ENCODE measurements around the gene KRT1. TPM values are rescaled to one million over a fixed set of nuclear protein-coding genes. Genes with fewer than 3 reads are reported as not detected.

Gene KRT1
- total RNA-seq, 3 donors from 2014 or later = not detected

DNA sequence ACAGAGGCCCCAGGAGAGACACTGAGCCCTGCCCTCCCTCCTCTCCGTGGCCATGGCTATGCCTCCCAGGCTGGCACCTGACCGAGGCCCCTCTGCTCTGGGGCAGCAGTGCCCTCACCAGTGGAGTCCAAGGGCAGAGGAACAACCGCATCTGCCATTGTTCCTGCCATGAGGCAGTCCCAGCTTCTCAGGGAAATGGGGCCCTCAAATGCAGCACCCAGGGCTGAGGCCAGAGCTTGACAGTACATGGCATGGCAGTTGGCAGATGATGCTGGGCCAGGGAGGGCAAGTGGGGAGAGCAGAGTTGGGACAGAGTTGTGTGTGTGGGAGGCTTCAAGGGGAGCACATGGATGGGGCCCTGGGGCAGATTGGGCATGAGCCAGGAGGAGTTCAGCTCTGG, 44.2 kb upstream of the KRT1 start:
- H3K4me1 ChIP-seq = no peaks in the 10 kb centered on the region
- intact Hi-C loops (cut with DNase I; ENCODE audit: low total_unique reads) = no loop called here
- no peaks in the 10 kb centered on the region for H3K9me3 ChIP-seq
- no peak overlapping the region for H3K4me3 ChIP-seq
- peaks cover 2 to 4% of the 10 kb centered on the region in 2 donors for H3K27me3 ChIP-seq
- TF ChIP-seq CTCF (IDR thresholded peaks at IDR 0.05) (no peak), POLR2A (IDR thresholded peaks at IDR 0.05) (no peak), POLR2AphosphoS5 (IDR thresholded peaks at IDR 0.05) (no peak)
- H3K36me3 ChIP-seq = no peaks in the 10 kb centered on the region
- no peak for DNase-seq (ENCODE audit: low spot score in 2 of 2)
- H3K27ac ChIP-seq = no peak overlapping the region

- Histone ChIP-seq H3K4me1 (no peaks in the 10 kb centered on the region), H3K9me3 (no peaks in the 10 kb centered on the region), H3K4me3 (no peak overlapping the region), H3K36me3 (no peaks in the 10 kb centered on the region), H3K27me3 (peaks cover 2 to 4% of the 10 kb centered on the region in 2 donors), H3K27ac (no peak overlapping the region)
- no peak for DNase-seq (ENCODE audit: low spot score in 2 of 2)
- intact Hi-C loops (cut with DNase I; ENCODE audit: low total_unique reads) = no loop called here
- no peak for TF ChIP-seq POLR2A (IDR thresholded peaks at IDR 0.05)
- TF ChIP-seq CTCF (IDR thresholded peaks at IDR 0.05) = no peak
- TF ChIP-seq POLR2AphosphoS5 (IDR thresholded peaks at IDR 0.05) = no peak
Observed at GRCh38 chr12:52722680-52723079, 42.5 kb upstream of the KRT1 start.

DNA sequence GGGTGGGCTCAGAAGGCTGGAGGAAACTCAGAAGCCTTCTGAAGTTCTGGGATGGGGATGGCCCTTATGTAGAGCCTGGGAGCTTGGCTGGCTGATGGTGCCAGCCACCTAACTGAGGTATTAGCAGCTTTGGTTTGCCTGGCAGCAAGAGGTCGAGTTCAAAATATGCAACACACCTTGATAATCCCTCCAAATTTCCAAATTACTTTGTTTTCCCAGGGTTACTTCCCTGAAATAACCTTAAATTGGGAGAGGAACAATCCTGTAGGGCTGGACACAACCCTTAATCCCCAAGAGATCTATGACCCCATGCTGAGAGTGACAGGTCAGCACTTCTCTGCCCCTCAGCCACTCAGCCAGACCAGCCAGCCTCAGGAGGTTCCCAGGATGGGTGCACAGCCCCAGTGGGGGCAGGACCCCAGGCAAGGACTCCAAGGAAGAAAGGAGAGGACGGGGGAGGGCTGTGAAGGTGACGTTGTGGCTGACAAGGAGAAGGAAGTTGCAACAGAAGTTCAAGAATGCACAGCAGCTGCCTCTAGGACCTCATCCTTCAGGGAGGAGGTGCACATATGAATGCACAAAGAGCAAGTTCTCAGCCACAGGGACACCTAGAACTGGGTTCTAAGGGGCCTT, 41.7 kb upstream of the KRT1 start:
- TF ChIP-seq CTCF (IDR thresholded peaks at IDR 0.05) (no peak), POLR2A (IDR thresholded peaks at IDR 0.05) (no peak), POLR2AphosphoS5 (IDR thresholded peaks at IDR 0.05) (no peak)
- H3K4me1 ChIP-seq = no peaks in the 10 kb centered on the region

GRCh38 chr12:52720365-52720886, 40.2 kb upstream of the KRT1 start:
- Histone ChIP-seq H3K9me3 (no peaks in the 10 kb centered on the region), H3K27ac (no peak overlapping the region), H3K4me1 (no peaks in the 10 kb centered on the region), H3K36me3 (no peaks in the 10 kb centered on the region), H3K27me3 (peaks cover 2 to 10% of the 10 kb centered on the region in 2 donors), H3K4me3 (no peak overlapping the region)
- no peak for DNase-seq (ENCODE audit: low spot score in 2 of 2)
- TF ChIP-seq CTCF (IDR thresholded peaks at IDR 0.05) (no peak), POLR2AphosphoS5 (IDR thresholded peaks at IDR 0.05) (no peak), POLR2A (IDR thresholded peaks at IDR 0.05) (no peak)
- intact Hi-C loops (cut with DNase I; ENCODE audit: low total_unique reads) = no loop called here

More for the DNA sequence above, 41.7 kb upstream of the KRT1 start:
- no peak overlapping the region for H3K4me3 ChIP-seq
- no peaks in the 10 kb centered on the region for H3K36me3 ChIP-seq
- no peaks in the 10 kb centered on the region for H3K9me3 ChIP-seq
- H3K27ac ChIP-seq = no peak overlapping the region
- H3K27me3 ChIP-seq = peaks cover 2% of the 10 kb centered on the region in 2 donors
- DNase-seq (ENCODE audit: low spot score in 2 of 2) = no peak
- intact Hi-C loops (cut with DNase I; ENCODE audit: low total_unique reads) = no loop called here

DNA sequence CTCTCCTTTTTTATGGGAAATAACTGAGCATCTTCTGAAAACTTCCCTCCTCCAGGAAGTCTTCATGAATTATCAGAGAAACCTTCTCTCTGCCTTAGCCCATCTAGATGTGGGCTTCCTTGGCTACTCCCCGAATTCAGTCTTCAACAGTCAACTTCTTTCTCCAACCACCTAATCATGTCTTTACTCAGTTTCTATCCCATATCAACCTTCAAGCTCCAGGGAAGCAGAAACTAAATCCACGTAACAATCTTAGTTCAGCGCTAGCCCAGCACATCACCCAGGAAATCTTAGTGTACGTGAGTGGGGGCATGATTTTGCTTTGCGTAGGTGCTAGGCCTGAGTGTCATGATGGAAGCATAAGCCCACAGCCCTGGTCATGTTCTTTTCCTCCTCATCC, 35.9 kb upstream of the KRT1 start:
- no peak for TF ChIP-seq POLR2A (IDR thresholded peaks at IDR 0.05)
- TF ChIP-seq CTCF (IDR thresholded peaks at IDR 0.05) = no peak
- no peak for TF ChIP-seq POLR2AphosphoS5 (IDR thresholded peaks at IDR 0.05)
- Histone ChIP-seq H3K27ac (no peak overlapping the region), H3K27me3 (peaks cover 9 to 39% of the 10 kb centered on the region in 2 donors), H3K36me3 (no peaks in the 10 kb centered on the region), H3K4me3 (no peak overlapping the region), H3K9me3 (no peaks in the 10 kb centered on the region), H3K4me1 (no peaks in the 10 kb centered on the region)
- intact Hi-C loops (cut with DNase I; ENCODE audit: low total_unique reads) = no loop called here
- DNase-seq (ENCODE audit: low spot score in 2 of 2) = no peak
